ENCODE measurements around the gene ZNF683.

The ZNF683 gene

GRCh38 chr1:26357121-26357602 is 15.4 kb downstream of the ZNF683 start:
- no peak for FAIRE-seq

- no peak for FAIRE-seq
Measured at GRCh38 chr1:26356106-26356505, 16.4 kb downstream of the ZNF683 start.

GRCh38 chr1:26354972-26355371 is 17.6 kb downstream of the ZNF683 start:
- FAIRE-seq: no peak

DNA sequence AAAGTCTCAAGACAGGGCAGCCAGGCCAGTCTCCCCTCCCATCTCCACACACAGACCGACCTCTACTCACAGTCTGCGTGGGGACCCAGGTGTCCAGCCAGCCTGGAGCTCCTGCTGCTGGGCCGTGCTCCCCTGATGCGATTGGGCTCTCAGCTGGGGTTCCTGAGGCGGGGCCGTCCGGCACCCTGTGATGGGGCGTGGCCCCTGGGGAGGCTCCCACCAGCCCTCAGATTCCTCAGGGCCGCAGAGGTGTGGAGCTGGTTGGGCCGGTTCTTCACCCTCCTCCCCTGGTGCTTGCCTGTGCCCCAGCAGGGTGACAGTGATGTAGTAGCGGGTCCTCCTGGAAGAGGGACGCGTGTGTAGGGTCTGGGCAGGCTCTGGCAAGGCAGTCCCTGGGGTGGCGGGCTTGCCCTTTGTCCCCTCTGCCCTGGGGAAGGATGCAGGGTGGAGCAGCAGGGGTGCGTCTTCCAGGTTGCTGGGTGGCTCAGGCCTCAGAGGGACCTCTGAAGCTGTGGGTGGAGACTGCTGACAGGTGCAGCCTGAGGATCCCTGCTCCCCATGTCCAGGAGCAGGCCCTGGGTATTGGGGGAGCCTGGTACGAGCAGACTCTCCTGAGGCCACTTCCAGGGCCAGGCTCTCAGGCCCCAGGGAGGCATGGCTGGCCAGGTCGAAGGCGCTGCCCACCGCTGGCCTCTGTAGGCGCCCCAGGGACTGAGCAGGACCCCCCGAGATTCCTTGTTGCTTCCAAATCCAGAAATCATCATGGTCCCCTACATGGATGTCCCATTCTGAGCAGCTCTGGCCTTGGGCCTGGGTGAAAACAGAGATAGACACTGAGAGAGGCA is 18.4 kb downstream of the ZNF683 start, which contains the start of gene CRYBG2:
Gene CRYBG2 (minus strand): TSS at position 155 of the 845 bp plus-strand sequence. CDS start 7,473 bp downstream, outside the sequence.
- FAIRE-seq: no peak

DNA sequence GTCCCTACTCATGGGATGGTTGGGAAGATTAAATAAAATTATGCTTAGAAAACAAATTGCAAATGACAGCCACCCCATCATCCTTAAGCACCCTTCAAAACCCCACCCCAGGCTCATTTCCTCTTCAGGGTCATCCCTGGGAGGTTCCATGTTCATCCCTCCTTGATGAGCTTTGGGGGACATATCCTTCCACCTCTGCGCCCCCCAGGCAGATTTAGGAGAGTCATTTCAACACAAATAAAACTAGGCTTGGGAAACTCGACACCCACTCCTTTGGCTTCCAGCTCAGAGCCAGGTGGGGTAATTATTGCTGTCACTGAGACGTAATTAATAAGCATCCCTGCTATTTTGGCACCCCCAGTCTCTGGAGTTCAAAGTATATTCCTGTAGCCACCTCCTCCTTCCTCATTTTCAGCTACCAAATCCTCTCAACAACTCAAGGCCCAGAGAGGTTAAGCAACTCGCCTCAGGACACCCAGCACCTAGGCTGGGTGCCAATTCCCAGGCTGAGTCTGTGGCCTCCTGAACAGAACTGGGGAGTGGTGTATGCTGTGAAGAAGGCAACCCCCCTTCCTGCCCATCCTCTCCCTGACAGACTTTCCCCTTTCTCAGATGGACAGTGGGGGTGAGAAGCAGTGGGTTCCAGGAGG is 19.2 kb downstream of the ZNF683 start:
- no peak for FAIRE-seq

DNA sequence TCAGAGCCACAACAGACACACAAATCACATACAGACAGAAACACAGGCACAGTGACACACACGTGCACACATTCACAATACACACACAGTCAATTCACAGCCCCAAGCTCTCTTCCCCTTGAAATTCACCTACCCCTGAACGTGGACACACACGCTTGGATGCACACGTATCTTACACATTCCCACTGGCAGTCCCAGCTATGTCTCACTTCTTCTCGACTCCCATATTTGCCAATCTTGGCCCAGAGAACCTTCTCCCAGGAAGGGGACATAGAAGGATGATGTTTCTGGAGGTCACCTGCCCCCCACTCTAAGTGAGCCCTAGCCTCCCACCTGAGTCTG is 20.2 kb downstream of the ZNF683 start:
- no peak for FAIRE-seq

DNA sequence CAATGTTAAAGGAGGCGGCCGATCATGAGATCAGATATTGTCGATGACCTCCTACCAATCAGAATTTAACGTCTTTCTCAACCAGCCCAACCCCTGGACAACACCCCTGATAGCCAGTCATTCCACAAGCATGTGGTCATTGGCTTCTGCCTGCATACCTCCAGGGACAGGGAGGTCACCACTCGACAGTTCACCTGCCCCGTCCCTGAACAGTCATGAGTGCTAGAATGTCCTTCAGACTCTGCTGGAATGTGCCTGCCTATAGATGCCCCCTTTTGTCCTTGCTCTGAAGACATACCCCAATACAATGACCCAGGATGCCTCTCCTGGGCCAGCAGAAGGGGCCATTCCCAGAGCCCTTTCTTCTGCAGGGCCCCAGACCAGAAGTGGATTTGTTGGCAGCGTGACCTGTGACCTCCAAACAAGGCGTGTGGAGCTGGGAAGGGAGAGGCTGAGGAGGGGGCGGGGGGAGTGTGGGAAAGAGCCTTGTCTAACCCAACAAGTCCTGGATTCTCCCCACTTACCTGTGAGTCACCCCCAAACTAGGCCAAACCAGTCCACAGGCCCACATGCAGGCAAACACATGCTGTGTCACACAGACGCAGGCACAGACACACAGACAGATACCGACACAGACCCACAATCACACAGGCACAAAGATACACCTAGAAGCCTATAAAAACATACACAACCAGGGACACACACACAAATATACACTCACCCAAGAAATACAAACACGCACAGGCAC is 20.8 kb downstream of the ZNF683 start:
- FAIRE-seq: no peak

GRCh38 chr1:26350701-26351589 is 21.6 kb downstream of the ZNF683 start:
- FAIRE-seq: no peak

- no peak for FAIRE-seq
Measured at GRCh38 chr1:26350343-26350700, 22.2 kb downstream of the ZNF683 start.

- no peak for FAIRE-seq
Measured at GRCh38 chr1:26349877-26350244, 22.7 kb downstream of the ZNF683 start.

GRCh38 chr1:26349188-26349876 is 23.2 kb downstream of the ZNF683 start:
- FAIRE-seq: no peak

GRCh38 chr1:26346274-26347033 is 26.1 kb downstream of the ZNF683 start:
- no peak for FAIRE-seq

GRCh38 chr1:26345718-26346117 is 26.8 kb downstream of the ZNF683 start:
- FAIRE-seq: no peak

DNA sequence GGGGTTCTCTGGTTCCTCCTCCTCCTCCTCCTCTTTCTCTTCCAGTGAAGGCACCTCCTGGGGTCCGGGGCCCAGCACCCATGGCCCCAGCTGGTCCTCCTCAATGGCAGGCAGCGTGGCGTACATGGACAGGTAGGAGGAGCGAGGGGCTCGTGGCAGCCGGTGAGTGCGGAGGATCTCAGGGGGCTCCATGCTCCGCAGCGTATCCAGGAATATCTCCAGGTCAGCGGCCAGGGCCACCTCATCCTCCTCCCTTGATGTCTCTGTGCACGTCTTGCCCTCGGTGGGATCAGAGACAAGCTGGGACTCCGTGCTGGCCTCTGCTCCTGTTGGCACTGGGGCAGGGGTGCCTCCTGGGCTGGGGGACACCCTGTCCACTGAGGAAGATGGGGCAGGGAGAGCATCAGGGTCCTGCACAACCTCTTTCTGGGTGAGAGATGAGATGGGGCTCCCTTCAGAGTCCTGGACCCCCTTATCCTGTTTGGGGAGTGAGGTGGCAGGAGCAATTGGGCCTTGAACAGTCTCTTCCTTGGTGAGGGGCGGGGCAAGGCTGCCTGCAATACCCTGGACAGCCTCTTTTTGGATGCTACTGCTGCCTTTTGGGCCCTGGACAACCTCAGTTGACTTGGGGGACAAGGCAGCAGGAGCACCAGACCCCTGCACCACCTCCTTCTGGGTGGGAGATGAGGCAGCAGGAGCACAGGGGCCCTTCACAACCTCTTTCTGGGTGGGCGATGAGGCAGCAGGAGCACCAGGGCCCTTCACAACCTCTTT is 28.2 kb downstream of the ZNF683 start:
- FAIRE-seq: no peak

- no peak for FAIRE-seq
Measured at GRCh38 chr1:26340047-26340481, 32.5 kb downstream of the ZNF683 start.

GRCh38 chr1:26338670-26339069 is 33.9 kb downstream of the ZNF683 start:
- FAIRE-seq: no peak

DNA sequence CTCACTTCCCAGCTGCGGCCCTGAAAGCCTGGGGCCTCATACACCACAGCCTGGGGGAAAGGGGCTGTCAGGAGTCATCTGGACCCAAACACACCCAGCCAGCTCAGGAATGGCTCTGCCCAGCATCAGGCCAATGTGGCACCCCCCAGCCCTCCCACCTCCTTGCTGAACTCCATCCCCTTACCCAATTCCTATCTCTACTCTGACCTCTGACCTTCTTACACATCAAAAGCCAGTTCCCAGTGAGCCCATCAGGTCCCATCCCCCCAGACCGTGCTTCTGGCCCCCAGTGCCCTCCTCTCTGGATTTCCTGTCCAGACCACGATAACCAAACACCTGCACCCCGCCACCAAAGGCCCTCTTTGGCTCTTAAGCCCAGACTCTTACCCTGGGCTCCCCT is 34.9 kb downstream of the ZNF683 start:
- no peak for FAIRE-seq

DNA sequence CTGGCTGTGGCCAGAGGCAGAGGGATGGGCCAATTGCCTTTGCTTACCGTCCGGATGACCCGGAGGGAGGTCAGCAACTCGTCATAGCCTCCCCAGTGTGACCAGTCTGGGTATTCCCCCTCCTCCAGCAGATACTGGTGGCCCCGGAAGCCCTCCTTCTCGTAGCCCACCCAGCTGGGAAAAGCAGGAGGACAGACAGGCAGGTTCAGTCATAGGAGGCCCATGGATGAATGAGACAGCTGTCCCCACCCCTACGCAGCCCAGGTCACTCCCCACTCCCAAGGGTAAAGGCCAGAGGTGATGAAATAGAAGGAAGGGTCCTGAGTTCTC is 35.4 kb downstream of the ZNF683 start:
- FAIRE-seq: no peak

- no peak for FAIRE-seq
Measured at GRCh38 chr1:26336477-26337205, 35.9 kb downstream of the ZNF683 start.

Measured in endometrium (tissue), 2 donors.